Measurements from ENCODE around the gene SPAG9.

SPAG9 gene

DNA sequence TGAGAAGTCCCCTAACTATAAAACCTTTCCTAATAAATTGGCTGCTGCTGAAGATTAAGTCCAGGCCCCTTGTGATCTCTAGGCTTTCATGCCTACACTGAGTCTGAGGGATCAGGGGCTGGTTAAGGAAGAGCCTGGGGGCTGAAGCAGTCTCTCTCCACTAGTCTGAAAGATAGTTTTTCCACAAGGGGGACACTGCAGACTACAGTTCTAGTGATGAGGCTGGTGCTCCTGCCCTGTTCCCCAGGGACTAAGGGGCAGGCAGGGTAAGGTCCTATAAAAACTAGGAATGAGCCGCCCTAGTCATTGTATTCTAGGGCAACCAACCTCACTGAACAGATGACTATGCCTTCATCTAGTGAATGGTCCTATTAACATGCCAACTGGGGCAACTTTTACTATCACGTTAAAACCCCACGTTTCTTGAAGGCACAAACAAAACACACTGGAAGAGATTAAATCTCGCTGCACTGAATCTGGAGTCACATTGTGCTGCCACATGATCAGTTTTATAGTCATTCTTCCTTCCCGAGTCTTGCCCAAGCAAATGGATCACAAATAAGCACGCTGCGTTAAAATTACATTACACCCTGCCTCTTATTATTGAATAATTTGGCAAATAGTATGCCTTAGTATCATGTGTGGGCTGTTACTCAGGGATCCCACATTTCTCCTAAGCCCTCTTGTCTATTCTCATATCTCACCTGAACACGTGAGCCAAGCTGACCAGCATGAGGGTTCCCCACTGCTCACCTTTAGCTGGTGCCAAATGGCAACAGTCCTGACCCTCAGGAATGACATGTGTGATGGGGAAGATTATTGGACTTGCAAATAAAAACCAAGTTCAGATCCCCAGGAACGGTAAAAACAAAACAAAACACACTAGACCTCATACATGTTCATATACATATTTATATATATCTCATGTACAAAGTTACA is 159.1 kb downstream of the SPAG9 start:
- DNase-seq (ENCODE audit: low read depth) = no peak
- no peak overlapping the region for H3K4me3 ChIP-seq (ENCODE audit: low read length)
- TF ChIP-seq CTCF (conservative IDR thresholded peaks at IDR 0.05; ENCODE audit: low read depth, low read length) = no peak

DNA sequence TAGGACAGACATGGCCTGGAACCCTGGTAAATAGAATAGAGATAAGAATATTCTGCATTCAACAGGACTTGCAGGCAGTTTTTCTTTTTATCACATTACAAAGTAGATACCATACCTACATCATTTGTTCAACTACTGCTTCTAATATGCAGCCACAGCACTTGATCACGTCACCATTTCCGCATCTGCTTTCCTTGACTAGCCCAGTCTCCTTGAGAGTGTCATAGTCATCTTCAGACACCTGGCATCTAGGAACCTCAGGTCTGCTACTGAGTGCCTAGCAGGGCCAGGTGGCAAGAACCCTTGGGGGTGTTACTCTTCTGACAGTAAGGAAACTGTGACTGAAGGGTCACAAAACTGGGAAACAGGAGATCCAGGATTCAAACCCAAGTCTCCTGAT is 161.3 kb downstream of the SPAG9 start:
- no peak for DNase-seq (ENCODE audit: low read depth)
- no peak overlapping the region for H3K4me3 ChIP-seq (ENCODE audit: low read length)
- no peak for TF ChIP-seq CTCF (conservative IDR thresholded peaks at IDR 0.05; ENCODE audit: low read depth, low read length)

- TF ChIP-seq CTCF (conservative IDR thresholded peaks at IDR 0.05; ENCODE audit: low read depth, low read length) = no peak
- no peak for DNase-seq (ENCODE audit: low read depth)
- no peak overlapping the region for H3K4me3 ChIP-seq (ENCODE audit: low read length)
These were observed 162.8 kb downstream of the SPAG9 start for GRCh38 chr17:50957600-50958575.

- no peak overlapping the region for H3K4me3 ChIP-seq (ENCODE audit: low read length)
- peak; percentile 82 for TF ChIP-seq CTCF (conservative IDR thresholded peaks at IDR 0.05; ENCODE audit: low read depth, low read length)
- no peak for DNase-seq (ENCODE audit: low read depth)
These were observed 163.7 kb downstream of the SPAG9 start for GRCh38 chr17:50956750-50957523.

- TF ChIP-seq CTCF (conservative IDR thresholded peaks at IDR 0.05; ENCODE audit: low read depth, low read length) = no peak
- DNase-seq (ENCODE audit: low read depth) = no peak
- H3K4me3 ChIP-seq (ENCODE audit: low read length) = no peak overlapping the region
These were observed 164.3 kb downstream of the SPAG9 start for GRCh38 chr17:50956409-50956749.

DNA sequence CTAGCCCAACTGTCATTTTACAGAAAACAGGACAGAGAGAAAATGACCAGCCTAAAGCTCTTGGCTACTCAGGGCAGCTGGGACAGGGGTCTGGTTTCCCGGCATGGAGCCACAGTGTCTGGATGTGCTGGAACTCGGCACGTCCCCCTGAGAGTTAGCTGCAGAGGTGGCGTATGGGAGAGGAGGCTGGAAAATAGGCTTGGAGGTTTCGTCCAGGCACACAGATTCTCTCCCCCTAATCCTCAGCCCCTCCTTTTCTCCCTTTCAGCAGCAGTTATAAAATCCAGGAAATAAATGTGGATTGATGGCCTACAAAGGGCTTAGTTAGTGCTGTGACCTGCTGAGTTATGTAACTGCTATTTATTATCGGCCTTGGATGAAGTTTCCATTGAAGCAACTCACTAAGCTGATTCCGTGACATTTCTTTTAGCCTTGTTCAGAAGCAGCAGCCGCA is 165.0 kb downstream of the SPAG9 start:
- DNase-seq (ENCODE audit: low read depth) = peak; percentile 68
- H3K4me3 ChIP-seq (ENCODE audit: low read length) = no peak overlapping the region
- no peak for TF ChIP-seq CTCF (conservative IDR thresholded peaks at IDR 0.05; ENCODE audit: low read depth, low read length)
